Small intestine (tissue), 7 donors: Measurements from ENCODE around the gene MYLK. TPM values are rescaled to one million over a fixed set of nuclear protein-coding genes. Genes with fewer than 3 reads are reported as not detected.
"Not testable (repeated sequence)": the region's sequence is repeated elsewhere in the genome, so short reads cannot be mapped to it uniquely, and the experiment has no call there.

Experiments
- DNase-seq, 2 donors: peaks; one replicate each; pipeline versions ENCODE4 v3.0.0 to v3.0.0-alpha.2; 2013
- FAIRE-seq: peaks from 2 replicates; lab custom pipeline; 2012; peaks lifted over from hg19 to GRCh38; lab: Jason Lieb, UNC
- H3K27ac ChIP-seq, 3 donors: one replicate each; pipeline ENCODE4 v1.5.1; 2013; ENCODE audit warnings: low read length in 2 of 3, mild to moderate bottlenecking in 2 of 3, control low read depth in 1 of 3, inconsistent platforms in 1 of 3, low read depth in 1 of 3, moderate library complexity in 1 of 3
- H3K27me3 ChIP-seq, 3 donors: one replicate each; pipeline ENCODE4 v1.6.1; 2013; ENCODE audit warnings: low read length in 3 of 3, inconsistent platforms in 1 of 3; ENCODE audit not compliant: control insufficient read depth in 3 of 3, insufficient read depth in 3 of 3
- H3K36me3 ChIP-seq, 3 donors: one replicate each; pipeline ENCODE4 v1.6.1; 2013; ENCODE audit warnings: low read length in 3 of 3, inconsistent platforms in 1 of 3, low read depth in 1 of 3, mild to moderate bottlenecking in 1 of 3, moderate library complexity in 1 of 3; ENCODE audit not compliant: control insufficient read depth in 3 of 3, insufficient read depth in 2 of 3
- H3K4me1 ChIP-seq, 3 donors: one replicate each; pipeline ENCODE4 v1.6.1; 2013; ENCODE audit warnings: low read length in 2 of 3, inconsistent platforms in 1 of 3, low read depth in 1 of 3, mild to moderate bottlenecking in 1 of 3, moderate library complexity in 1 of 3; ENCODE audit not compliant: control insufficient read depth in 3 of 3, insufficient read depth in 2 of 3
- H3K4me3 ChIP-seq, 3 donors: one replicate each; pipeline ENCODE4 v1.5.1; 2013; ENCODE audit warnings: low read length in 3 of 3, control low read depth in 1 of 3, inconsistent platforms in 1 of 3, low read depth in 1 of 3, mild to moderate bottlenecking in 1 of 3, moderate library complexity in 1 of 3
- H3K9me3 ChIP-seq, 2 donors: one replicate each; pipeline ENCODE4 v1.6.1; 2013; ENCODE audit warnings: low read depth in 1 of 2, low read length in 1 of 2; ENCODE audit not compliant: control insufficient read depth in 2 of 2, insufficient read depth in 1 of 2
- WGBS, 3 donors: extraction: QIAGEN DNeasy Blood & Tissue Kit; methylation state at CpG; one replicate each; pipeline ENCODE4 v1.1.7; 2013; 5-methylcytosine and 5-hydroxymethylcytosine counted together
- polyA plus RNA-seq, 4 donors: library from polyadenylated mRNA; stranded (reverse) in 3 of 4; unstranded in 1 of 4; fragments of 200-250 nt in 3 of 4; fragments of 120-200 nt in 1 of 4; gene quantifications; one replicate each; pipeline versions ENCODE4 v1.2.1 to v1.2.3, GENCODE V29; 2013
- donor health status: healthy with polysubstance abuse.
- donor health status: control.
- donor health status: control.
- donor health status: Bipolar disorder and iron deficiency.
- donor health status: healthy.

Gene MYLK
- polyA plus RNA-seq, 4 donors, result 2.2 to 51.5 (median 24.5) TPM

GRCh38 chr3:123718108-123718507, 166.0 kb downstream of the MYLK start:
- H3K9me3 ChIP-seq, result no peaks in the 10 kb centered on the region
- H3K27ac ChIP-seq, result no peak overlapping the region
- DNase-seq, result no peak
- FAIRE-seq, result no peak
- peaks cover 0 to 3% (median 0%) of the 10 kb centered on the region in 3 donors for H3K27me3 ChIP-seq
- H3K4me1 ChIP-seq, result peaks cover 0 to 13% (median 0%) of the 10 kb centered on the region in 3 donors
- WGBS, 3 donors, result 74 to 76% (median 74%) methylated on average over 5 of the region's 5 CpGs
- H3K36me3 ChIP-seq, result no peaks in the 10 kb centered on the region
- no peak overlapping the region for H3K4me3 ChIP-seq

- FAIRE-seq, H3K4me1 ChIP-seq, H3K36me3 ChIP-seq, H3K4me3 ChIP-seq, H3K27ac ChIP-seq, H3K9me3 ChIP-seq, H3K27me3 ChIP-seq, DNase-seq: not testable (repeated sequence)
- 73 to 77% (median 73%) methylated on average over 2 of the region's 2 CpGs for WGBS, 3 donors
These were observed 166.7 kb downstream of the MYLK start for GRCh38 chr3:123717451-123717850.

- H3K4me1 ChIP-seq, result peaks cover 0 to 9% (median 0%) of the 10 kb centered on the region in 3 donors
- WGBS, 3 donors, result 87 to 88% (median 88%) methylated on average over 4 of the region's 4 CpGs
- no peaks in the 10 kb centered on the region for H3K9me3 ChIP-seq
- H3K27ac ChIP-seq, result no peak overlapping the region
- FAIRE-seq, result no peak
- no peak overlapping the region for H3K4me3 ChIP-seq
- H3K36me3 ChIP-seq, result no peaks in the 10 kb centered on the region
- DNase-seq, result no peak
- H3K27me3 ChIP-seq, result peaks cover 0 to 3% (median 0%) of the 10 kb centered on the region in 3 donors
These were observed 167.7 kb downstream of the MYLK start for GRCh38 chr3:123716411-123716810.

DNA sequence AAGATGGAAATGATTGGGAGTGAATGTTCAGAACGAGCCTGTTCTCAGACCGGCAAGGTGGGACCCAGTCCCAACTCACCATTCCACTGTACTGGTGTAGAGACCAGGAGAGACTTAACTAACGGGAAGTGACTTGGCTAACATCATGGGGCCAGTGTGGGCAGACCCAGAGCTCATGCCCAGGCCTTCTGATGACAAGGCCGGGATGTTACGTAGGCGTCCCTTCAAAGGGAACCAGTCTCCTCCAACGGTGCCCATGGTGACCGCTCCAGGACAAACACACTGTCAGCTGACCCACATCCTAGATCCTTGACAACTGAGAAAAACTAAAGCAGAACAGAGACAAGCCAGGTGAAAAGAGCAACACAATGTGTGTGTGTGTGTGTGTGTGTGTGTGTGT, 170.9 kb downstream of the MYLK start:
- FAIRE-seq, result no peak

DNA sequence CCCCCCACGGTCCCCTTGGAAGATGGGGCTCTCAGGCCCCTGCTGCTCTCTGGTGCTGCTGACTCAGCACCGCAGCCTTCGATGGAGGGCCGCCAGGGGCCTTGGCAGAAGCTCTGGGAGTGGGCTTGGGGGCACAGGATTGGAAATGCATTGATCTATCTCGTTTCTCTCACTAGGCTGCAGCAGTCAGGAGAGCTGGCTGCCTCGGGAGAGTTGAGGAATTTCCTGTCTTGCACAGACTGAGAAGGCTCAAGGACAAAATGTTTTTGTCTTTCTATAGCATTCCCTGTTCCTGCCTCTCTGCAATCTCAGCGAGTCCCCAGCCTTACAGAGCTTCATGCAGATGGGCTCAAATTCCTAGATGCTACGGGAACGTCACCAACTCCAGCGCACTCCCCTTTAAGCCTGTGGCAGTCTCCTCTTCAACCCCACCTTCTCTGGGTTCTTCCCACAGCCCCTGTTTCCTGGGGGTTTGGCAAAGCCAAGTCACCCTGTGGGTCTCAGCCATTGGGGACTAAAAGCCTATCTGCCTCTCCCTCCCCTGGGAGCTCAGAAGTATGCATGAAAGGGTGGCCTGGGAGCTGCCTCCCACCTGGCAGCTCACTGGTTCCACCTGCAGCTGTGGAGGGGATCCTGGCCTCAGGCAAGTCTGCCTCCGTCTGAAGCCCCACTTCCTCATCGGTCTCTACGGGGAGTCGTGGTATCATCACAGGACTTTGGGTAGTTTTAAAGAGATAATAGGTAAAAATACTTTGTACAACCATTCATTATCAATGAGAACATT, 171.9 kb downstream of the MYLK start:
- no peaks in the 10 kb centered on the region for H3K9me3 ChIP-seq
- 68 to 79% (median 74%) methylated on average over 14 of the region's 14 CpGs for WGBS, 3 donors
- no peaks in the 10 kb centered on the region for H3K4me1 ChIP-seq
- H3K4me3 ChIP-seq, result no peak overlapping the region
- DNase-seq (no peak), FAIRE-seq (no peak)
- H3K27ac ChIP-seq, result no peak overlapping the region
- no peaks in the 10 kb centered on the region for H3K36me3 ChIP-seq
- H3K27me3 ChIP-seq, result peaks cover 0 to 3% (median 0%) of the 10 kb centered on the region in 3 donors

More for the DNA sequence above, 170.9 kb downstream of the MYLK start:
- Histone ChIP-seq H3K9me3 (no peaks in the 10 kb centered on the region), H3K4me3 (no peak overlapping the region), H3K27me3 (peaks cover 0 to 3% (median 0%) of the 10 kb centered on the region in 3 donors), H3K27ac (no peak overlapping the region), H3K4me1 (no peaks in the 10 kb centered on the region), H3K36me3 (no peaks in the 10 kb centered on the region)
- DNase-seq, result no peak
- WGBS, 3 donors, result 79 to 91% (median 89%) methylated on average over 8 of the region's 8 CpGs

DNA sequence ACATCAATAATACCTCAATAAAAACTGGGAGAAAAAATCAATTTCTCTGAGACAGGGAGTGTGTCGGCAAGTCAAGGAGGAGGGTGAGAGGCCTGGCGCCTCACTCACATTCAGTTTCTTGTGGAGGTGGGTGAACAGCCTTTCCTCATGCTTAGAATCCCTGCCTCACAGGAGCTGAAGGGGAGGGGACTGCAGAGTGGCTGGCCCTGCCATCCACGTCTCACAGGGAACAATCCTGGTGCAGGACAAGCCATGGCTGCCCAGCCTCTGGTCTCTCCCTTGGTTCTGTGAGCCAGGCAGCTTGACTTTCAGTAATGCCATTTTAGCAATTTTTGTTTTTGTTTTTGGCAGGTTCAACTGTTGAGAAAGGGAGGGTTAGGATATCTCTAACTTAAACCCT, 172.8 kb downstream of the MYLK start:
- H3K27me3 ChIP-seq, result peaks cover 0 to 3% (median 0%) of the 10 kb centered on the region in 3 donors
- FAIRE-seq (no peak), DNase-seq (no peak)
- WGBS, 3 donors, result 82 to 90% (median 87%) methylated on average over 3 of the region's 3 CpGs
- no peaks in the 10 kb centered on the region for H3K9me3 ChIP-seq
- peaks cover 0 to 2% (median 0%) of the 10 kb centered on the region in 3 donors for H3K36me3 ChIP-seq
- H3K27ac ChIP-seq, result no peak overlapping the region
- H3K4me1 ChIP-seq, result no peaks in the 10 kb centered on the region
- no peak overlapping the region for H3K4me3 ChIP-seq

DNA sequence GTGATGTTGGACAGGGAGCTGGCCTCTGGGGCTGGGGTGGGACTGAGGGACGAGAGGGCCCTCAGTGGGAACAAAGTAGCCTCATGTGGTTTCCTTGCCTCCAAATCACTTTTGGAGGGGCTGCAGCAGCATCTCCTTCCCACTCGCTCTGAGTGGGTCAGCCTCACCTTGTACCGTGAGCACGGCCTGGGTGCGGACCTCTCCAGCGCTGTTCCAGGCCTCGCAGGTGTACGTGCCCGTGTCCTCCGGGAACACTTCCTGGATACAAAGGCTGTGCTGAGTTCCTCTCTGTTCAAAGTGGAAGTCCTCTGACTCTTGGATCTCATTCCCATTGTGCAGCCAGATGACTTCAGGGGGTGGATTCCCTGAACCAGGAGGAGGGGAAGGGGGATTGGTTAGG, 175.6 kb downstream of the MYLK start:
- FAIRE-seq (no peak), DNase-seq (no peak)
- no peak overlapping the region for H3K27ac ChIP-seq
- WGBS, 3 donors, result 79 to 86% (median 83%) methylated on average over 10 of the region's 10 CpGs
- H3K4me1 ChIP-seq, result no peaks in the 10 kb centered on the region
- no peaks in the 10 kb centered on the region for H3K27me3 ChIP-seq
- peaks cover 0 to 2% (median 0%) of the 10 kb centered on the region in 3 donors for H3K36me3 ChIP-seq
- no peaks in the 10 kb centered on the region for H3K9me3 ChIP-seq
- no peak overlapping the region for H3K4me3 ChIP-seq

GRCh38 chr3:123707641-123708040, 176.5 kb downstream of the MYLK start:
- not testable (repeated sequence) for H3K36me3 ChIP-seq, FAIRE-seq, H3K4me1 ChIP-seq, H3K27me3 ChIP-seq, H3K27ac ChIP-seq, H3K9me3 ChIP-seq, DNase-seq, H3K4me3 ChIP-seq
- 89 to 91% (median 91%) methylated on average over 7 of the region's 7 CpGs for WGBS, 3 donors
